MM.1S (cell line): ENCODE results near the gene MEIG1.
A peak's percentile ranks its signal among the peaks of the same experiment; 100 is the strongest.
"Not testable (repeated sequence)": the region's sequence is repeated elsewhere in the genome, so short reads cannot be mapped to it uniquely, and the experiment has no call there.

Experiments
- DNase-seq: peaks from one replicate; pipeline ENCODE4 v3.0.0-alpha.2; 2015
- H2AFZ ChIP-seq: fragments of 300-600 bp; sonication (generic); 2 replicates; pipeline ENCODE4 v1.6.0; 2016; ENCODE audit warnings: antibody characterized with exemption, low read length
- H3F3A ChIP-seq: fragments of 300-600 bp; sonication (generic); 2 replicates; pipeline ENCODE4 v1.6.1; 2016; ENCODE audit warnings: mild to moderate bottlenecking, antibody characterized with exemption, low read length, moderate library complexity, mixed read lengths; ENCODE audit not compliant: insufficient read depth
- H3K27ac ChIP-seq: fragments of 300-600 bp; sonication (generic); 2 replicates; pipeline ENCODE4 v1.5.1; 2016; ENCODE audit warnings: mild to moderate bottlenecking, low read length
- H3K27me3 ChIP-seq: fragments of 300-600 bp; sonication (generic); replicated peaks from 2 replicates; pipeline ENCODE4 v1.6.0; 2016; ENCODE audit warnings: low read length; ENCODE audit not compliant: insufficient read depth
- H3K36me3 ChIP-seq: fragments of 300-600 bp; sonication (generic); replicated peaks from 2 replicates; pipeline ENCODE4 v1.6.1; 2016; ENCODE audit warnings: mild to moderate bottlenecking, low read length, mixed read lengths; ENCODE audit not compliant: insufficient read depth
- H3K4me1 ChIP-seq: fragments of 300-600 bp; sonication (generic); 2 replicates; pipeline ENCODE4 v1.6.1; 2016; ENCODE audit warnings: low read length, mixed read lengths
- H3K4me2 ChIP-seq: fragments of 300-600 bp; sonication (generic); 2 replicates; pipeline ENCODE4 v1.6.0; 2016; ENCODE audit warnings: low read depth, low read length
- H3K4me3 ChIP-seq: fragments of 300-600 bp; sonication (generic); 2 replicates; pipeline ENCODE4 v1.5.1; 2016; ENCODE audit warnings: low read length, mixed read lengths
- H3K79me2 ChIP-seq: fragments of 300-600 bp; sonication (generic); 2 replicates; pipeline ENCODE4 v1.6.1; 2016; ENCODE audit warnings: mixed run types, low read length, mixed read lengths
- H3K9ac ChIP-seq: fragments of 300-600 bp; sonication (generic); 2 replicates; pipeline ENCODE4 v1.6.1; 2016; ENCODE audit warnings: low read length, mixed read lengths
- H3K9me2 ChIP-seq: fragments of 300-600 bp; sonication (generic); replicated peaks from 2 replicates; pipeline ENCODE4 v1.6.1; 2016; ENCODE audit warnings: mild to moderate bottlenecking, low read length, mixed read lengths; ENCODE audit not compliant: insufficient read depth
- H3K9me3 ChIP-seq: fragments of 300-600 bp; sonication (generic); replicated peaks from 2 replicates; pipeline ENCODE4 v1.6.1; 2016; ENCODE audit warnings: mild to moderate bottlenecking, low read length, mixed read lengths; ENCODE audit not compliant: insufficient read depth
- H4K20me1 ChIP-seq: fragments of 300-600 bp; sonication (generic); 2 replicates; pipeline ENCODE4 v1.6.1; 2016; ENCODE audit warnings: mild to moderate bottlenecking, low read length, moderate library complexity, mixed read lengths; ENCODE audit not compliant: insufficient read depth
- EZH2 ChIP-seq: fragments of 300-600 bp; sonication (generic); optimal IDR thresholded peaks from 2 replicates; pipeline ENCODE3; 2017; ENCODE audit warnings: low read depth, mild to moderate bottlenecking, antibody characterized with exemption, low read length, mixed read lengths
- EZH2phosphoT487 ChIP-seq: fragments of 300-600 bp; sonication (generic); IDR thresholded peaks from 2 replicates; pipeline ENCODE4 v1.6.1; 2018; ENCODE audit warnings: antibody characterized with exemption, low read length
- TF ChIP-seq, protein P1 (sequence below): fragments of 300-600 bp; sonication (generic); IDR thresholded peaks from 2 replicates; pipeline ENCODE4 v1.5.1; 2016; ENCODE audit warnings: antibody characterized with exemption, low read length, mixed read lengths

Gene MEIG1

DNA sequence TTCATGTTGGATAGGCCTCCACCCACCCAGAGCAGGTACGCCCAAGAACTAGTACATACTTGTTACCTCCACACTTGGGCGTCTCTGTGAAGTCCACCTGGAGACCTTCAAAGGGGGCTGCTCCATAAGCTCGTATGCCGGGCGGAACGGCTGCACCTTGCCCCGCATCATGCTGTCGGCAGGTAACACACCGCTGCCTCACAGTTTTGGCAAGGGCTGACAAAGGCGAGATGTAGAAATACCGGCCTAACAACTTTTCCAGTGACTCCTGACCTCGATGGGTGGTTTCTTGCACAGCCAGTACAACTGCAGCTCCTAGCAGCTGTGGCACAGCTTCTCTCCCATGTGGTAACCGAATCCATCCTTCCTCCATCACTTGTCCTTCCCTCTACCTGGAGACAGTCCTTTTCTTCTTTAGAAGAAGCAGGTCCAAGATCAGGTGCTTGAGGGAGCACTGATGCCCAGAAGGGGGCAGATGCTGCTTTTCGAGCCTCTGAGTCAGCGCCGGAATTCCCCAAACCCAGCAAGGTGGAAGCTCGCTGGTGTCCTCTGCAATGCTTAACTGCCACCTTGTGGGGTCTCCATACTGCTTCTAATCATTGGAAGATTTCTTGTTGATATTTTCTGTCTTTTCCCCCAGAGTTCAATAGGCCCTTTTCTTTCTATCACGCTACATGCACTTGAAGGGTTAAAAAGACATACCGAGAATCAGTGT, 32.0 kb downstream of the MEIG1 start:
- not testable (repeated sequence) for H2AFZ ChIP-seq, H3K9ac ChIP-seq, H3K9me3 ChIP-seq, H3F3A ChIP-seq, H3K27me3 ChIP-seq, H3K27ac ChIP-seq, H3K4me1 ChIP-seq, H3K9me2 ChIP-seq, H3K4me2 ChIP-seq, H3K36me3 ChIP-seq, H3K4me3 ChIP-seq, H3K79me2 ChIP-seq, H4K20me1 ChIP-seq
- TF ChIP-seq, protein P1, sequence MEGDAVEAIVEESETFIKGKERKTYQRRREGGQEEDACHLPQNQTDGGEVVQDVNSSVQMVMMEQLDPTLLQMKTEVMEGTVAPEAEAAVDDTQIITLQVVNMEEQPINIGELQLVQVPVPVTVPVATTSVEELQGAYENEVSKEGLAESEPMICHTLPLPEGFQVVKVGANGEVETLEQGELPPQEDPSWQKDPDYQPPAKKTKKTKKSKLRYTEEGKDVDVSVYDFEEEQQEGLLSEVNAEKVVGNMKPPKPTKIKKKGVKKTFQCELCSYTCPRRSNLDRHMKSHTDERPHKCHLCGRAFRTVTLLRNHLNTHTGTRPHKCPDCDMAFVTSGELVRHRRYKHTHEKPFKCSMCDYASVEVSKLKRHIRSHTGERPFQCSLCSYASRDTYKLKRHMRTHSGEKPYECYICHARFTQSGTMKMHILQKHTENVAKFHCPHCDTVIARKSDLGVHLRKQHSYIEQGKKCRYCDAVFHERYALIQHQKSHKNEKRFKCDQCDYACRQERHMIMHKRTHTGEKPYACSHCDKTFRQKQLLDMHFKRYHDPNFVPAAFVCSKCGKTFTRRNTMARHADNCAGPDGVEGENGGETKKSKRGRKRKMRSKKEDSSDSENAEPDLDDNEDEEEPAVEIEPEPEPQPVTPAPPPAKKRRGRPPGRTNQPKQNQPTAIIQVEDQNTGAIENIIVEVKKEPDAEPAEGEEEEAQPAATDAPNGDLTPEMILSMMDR: peak; percentile 28; the same call in 1 of the 2 replicates
- DNase-seq: peak; percentile 58

DNA sequence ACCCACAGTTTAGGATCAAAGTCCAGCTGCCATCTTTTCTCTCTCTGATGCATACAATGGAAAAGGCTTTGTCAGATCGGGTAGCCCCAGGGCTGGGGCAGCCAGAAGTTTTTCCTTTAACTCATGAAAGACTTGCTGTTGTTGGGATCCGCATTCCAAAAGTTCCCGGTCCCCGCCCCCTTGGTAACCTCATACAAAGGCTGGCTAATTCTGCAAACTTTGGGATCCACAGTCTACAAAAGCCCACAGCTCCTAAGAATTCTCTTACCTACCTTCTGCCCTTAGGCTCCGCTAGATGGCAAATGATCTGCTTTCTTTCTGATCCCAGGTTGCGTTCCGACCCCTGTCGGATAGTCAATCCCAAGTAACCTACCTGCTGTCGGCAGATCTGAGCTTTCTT, 33.1 kb downstream of the MEIG1 start:
- not testable (repeated sequence) for H3K27ac ChIP-seq, H4K20me1 ChIP-seq, DNase-seq, H2AFZ ChIP-seq, H3K36me3 ChIP-seq, H3K9ac ChIP-seq, H3K9me3 ChIP-seq, H3K79me2 ChIP-seq, H3K4me3 ChIP-seq, H3K4me2 ChIP-seq, H3K27me3 ChIP-seq, H3K9me2 ChIP-seq, H3F3A ChIP-seq, H3K4me1 ChIP-seq

DNA sequence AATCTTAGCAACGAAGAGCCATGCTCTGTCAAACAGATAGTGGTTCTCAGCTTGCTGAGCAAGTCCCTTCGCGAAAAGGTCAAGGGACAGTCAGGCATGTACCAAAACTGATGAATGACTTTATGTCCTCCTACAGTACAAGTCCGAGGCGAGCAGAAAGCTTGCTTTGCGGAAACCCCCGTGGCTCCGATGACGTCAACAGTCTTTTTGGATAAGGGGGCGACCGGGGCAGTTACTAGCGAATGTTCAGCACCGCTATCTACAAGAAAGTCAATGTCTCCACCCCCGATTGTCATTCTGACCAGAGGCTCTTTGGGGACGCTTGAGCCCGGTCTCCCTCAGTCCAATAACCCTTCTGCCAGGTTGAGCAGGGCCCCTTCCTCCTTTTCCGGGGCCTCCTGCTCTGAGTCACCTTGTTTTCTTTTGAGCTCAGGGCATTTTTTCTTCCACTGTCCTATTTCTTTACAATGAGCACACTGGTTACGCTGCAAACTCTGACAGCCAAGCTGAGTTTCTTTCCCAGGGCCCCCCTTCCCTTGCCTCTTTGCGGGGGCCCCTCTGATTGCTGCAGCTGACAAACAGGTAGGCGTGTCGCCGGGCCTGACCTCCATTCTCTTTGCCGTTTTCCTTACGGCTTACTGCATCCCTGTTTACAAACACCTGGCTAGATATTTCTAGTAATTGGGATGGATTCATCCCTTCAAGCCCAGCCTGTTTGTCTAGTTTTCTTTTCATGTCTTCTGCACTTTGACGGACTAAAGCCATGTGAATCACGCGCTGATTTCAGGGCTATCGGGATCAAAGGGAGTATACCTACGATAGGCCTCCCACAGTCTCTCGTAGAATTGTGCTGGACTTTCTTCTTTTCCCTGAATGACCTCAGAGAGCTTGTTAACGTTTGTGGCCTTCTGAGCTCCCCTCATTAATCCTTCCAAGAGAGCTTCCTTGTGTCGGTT, 34.6 kb downstream of the MEIG1 start:
- H3K9me2 ChIP-seq, H2AFZ ChIP-seq, H3K9me3 ChIP-seq, H4K20me1 ChIP-seq, H3K4me3 ChIP-seq, H3K36me3 ChIP-seq, H3K4me2 ChIP-seq, H3K79me2 ChIP-seq, DNase-seq, H3F3A ChIP-seq, H3K4me1 ChIP-seq, H3K27me3 ChIP-seq, H3K27ac ChIP-seq, H3K9ac ChIP-seq: not testable (repeated sequence)

DNA sequence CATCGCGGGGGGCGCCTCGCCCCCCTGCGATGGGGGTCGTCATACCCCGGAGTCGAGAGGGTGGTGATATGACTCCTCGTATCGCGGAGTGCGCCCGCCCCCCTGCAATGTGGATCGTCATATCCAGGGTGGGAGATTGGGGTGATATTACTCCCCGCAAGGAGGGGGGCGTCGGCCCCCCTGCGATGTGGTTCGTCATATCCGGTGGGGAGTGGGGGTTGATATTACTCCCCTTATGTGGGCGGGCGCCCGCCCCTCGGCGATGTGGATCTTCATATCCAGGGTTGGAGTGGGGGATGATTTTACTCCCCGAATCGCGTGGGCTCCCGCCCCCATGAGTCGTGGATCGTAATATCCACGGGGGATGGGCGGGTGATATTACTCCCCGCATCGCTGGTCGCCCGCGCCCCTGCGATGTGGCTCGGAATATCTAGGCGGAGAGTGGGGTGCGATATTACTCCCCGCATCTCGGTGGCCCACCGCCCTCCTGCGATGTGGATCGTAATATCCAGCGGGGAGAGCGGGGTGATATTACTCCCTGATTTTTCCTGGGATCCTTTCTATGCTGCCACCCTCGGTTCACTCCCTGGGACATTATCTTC, 36.9 kb downstream of the MEIG1 start:
- no peaks in the 10 kb centered on the region for H3K36me3 ChIP-seq
- H3K4me3 ChIP-seq: no peak overlapping the region
- H3F3A ChIP-seq: no peaks in the 10 kb centered on the region
- no peaks in the 10 kb centered on the region for H3K9me2 ChIP-seq
- no peaks in the 10 kb centered on the region for H3K4me1 ChIP-seq
- DNase-seq: no peak
- H3K9me3 ChIP-seq: no peaks in the 10 kb centered on the region
- H4K20me1 ChIP-seq: no peaks in the 10 kb centered on the region
- H2AFZ ChIP-seq: no peak overlapping the region
- no peaks in the 10 kb centered on the region for H3K79me2 ChIP-seq
- no peaks in the 10 kb centered on the region for H3K27me3 ChIP-seq
- no peak overlapping the region for H3K4me2 ChIP-seq
- TF ChIP-seq EZH2phosphoT487 (no peak), EZH2 (no peak)
- TF ChIP-seq, protein P1: no peak
- no peak overlapping the region for H3K27ac ChIP-seq
- no peak overlapping the region for H3K9ac ChIP-seq

DNA sequence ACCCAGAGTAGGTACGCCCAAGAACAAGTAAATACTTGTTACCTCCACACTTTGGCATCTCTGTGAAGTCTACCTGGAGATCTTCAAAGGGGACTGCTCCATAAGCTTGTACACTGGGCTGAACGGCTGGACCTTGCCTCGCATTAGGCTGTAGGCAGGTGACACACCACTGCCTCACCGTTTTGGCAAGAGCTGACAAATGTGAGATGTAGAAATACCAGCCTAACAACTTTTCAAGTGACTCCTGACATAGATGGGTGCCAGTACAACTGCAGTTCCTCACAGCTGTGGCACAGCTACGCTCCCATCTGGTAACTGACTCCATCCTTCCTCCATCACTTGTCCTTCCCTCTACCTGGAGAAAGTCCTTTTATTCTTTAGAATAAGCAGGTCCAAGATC, 54.3 kb downstream of the MEIG1 start:
- H3K4me2 ChIP-seq, H3K36me3 ChIP-seq: not testable (repeated sequence)

More for the DNA sequence above, 54.3 kb downstream of the MEIG1 start:
- H3K9ac ChIP-seq, DNase-seq, H3K27ac ChIP-seq, H3K79me2 ChIP-seq, H3K27me3 ChIP-seq, H2AFZ ChIP-seq, H4K20me1 ChIP-seq, H3F3A ChIP-seq, H3K4me3 ChIP-seq, H3K4me1 ChIP-seq, H3K9me2 ChIP-seq, H3K9me3 ChIP-seq: not testable (repeated sequence)
